T follicular helper cell (primary cell): Measurements from ENCODE around the gene HIP1.
"Not testable (repeated sequence)": the region's sequence is repeated elsewhere in the genome, so short reads cannot be mapped to it uniquely, and the experiment has no call there.

ENCODE experiments used
- DNase-seq: peaks from one replicate; pipeline ENCODE4 v3.0.0-alpha.2; 2020; ENCODE audit warnings: low read depth

Gene HIP1

DNA sequence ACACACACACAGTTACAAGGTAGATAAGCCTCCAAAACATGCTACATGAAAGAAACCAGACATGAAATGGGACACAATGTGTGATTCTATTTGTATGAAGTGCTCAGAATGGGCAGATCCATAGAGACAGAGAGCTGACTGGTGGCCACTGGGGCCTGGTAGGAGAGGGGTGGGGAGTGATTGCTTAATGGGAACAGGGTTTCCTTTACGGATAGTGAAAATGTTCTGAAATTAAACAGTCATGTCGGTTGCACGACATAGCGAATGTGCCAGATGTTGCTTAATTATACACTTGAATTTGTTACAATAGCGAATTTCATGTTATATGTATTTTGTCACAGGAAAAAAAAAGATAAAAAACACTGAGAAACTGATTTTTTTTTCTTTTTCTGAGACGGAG, 124.3 kb downstream of the HIP1 start:
- no peak for DNase-seq

- DNase-seq = no peak
Measured at GRCh38 chr7:75613351-75613750, 125.4 kb downstream of the HIP1 start.

GRCh38 chr7:75611557-75612178, 127.1 kb downstream of the HIP1 start:
- no peak for DNase-seq

GRCh38 chr7:75609416-75609815, 129.3 kb downstream of the HIP1 start:
- not testable (repeated sequence) for DNase-seq

DNA sequence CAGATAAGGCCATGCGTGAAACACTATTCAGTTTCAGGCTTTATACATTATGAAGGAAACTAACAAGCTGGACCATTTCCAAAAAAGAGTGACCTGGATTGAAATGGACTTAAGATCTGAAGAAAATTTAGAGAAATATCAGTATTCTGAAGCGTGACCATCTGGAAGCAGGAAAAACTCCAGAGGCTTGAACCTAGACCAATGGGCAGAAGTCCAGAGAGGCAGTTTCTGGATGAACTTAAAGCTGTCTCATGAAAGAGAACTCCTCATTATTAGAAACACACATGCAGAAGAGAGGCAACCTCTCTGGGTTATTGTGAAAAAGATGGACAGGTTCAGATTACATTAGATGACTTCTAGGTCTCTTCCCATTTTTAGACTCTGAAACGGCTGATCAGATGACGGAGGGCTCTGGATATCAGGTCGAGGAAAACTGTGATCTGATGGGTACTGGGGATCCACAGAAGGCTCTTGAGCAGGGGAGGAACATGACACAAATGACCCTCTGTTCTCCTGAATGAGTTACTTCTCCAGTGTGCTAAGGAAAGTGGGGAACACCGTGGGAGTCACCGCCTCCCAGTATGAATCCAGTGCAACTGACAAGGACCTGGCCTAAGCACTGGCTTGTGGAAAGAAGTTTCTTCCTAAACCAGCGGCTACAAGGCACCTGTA, 130.2 kb downstream of the HIP1 start:
- no peak for DNase-seq

- no peak for DNase-seq
Measured at GRCh38 chr7:75604408-75604807, 134.3 kb downstream of the HIP1 start.

GRCh38 chr7:75602831-75603230, 135.9 kb downstream of the HIP1 start:
- DNase-seq = not testable (repeated sequence)

GRCh38 chr7:75601539-75601938, 137.2 kb downstream of the HIP1 start:
- DNase-seq = no peak

GRCh38 chr7:75600748-75601147, 138.0 kb downstream of the HIP1 start:
- DNase-seq = not testable (repeated sequence)

DNA sequence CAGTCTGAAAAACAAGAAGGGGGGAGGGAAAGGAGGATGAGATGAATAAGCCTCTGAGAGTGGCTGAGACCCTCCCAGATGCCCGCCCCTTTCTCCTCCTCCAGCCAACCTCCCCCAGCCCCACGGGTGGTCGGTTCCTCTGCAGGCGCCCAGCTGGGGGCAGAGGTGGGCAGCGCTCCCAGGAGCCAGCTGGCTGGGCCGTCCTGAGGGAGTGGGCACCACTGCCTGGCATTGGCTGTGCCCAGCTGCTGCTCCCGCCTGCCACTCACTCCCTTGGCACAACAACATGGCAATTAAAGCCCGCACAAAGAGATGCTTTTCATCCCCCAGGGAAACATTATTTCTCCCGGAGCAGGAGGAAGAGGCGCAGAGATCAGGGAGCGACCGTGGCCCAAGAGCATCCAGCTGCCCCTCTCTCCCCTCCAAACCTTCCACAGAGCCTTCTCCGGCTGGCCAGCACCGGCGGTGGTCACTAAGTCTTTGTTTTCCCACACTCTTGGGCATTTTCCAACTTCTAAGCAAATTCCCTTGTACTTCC, 139.4 kb downstream of the HIP1 start:
- DNase-seq = no peak

DNA sequence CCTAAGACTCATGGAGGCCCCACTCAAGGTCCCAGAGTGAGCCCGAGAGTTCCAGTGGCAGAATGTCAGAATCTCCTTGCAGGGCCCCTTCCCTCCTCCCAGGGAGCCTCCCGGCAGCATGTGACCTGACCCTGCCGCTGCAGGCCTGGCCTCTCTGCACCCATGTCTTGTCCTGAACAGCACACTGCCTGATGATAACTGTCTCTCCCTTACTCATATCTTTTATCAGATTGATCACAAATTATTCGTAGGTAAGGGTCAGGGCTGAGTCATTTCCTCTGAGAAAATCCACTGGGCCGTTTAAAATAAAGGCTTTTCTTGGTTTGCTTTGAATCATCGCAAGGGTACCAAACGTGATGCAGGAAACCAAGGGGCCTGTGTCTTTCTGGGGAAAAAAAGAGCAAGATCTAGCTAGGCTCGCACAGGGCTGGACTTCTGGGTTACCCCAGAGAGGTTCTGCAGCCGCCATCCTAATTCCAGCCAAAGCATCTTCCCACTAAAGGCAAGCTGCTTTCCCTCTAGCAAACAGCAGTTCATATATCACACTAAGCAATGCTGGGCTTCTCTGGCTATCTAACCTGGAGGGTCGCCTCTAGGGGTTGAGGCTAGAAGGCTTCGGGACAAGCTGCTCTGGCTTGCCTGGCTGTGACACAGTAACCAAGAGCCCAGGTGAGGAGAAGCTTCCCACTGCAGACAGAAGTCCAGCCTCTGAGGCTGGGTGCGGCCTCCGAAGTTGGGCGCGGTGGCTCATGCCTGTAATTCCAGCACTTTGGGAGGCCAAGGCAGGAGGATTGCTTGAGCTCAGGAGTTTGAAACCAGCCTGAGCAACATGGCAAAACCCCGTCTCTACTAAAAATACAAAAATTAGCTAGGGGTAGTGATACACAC, 141.8 kb downstream of the HIP1 start:
- DNase-seq = no peak

- no peak for DNase-seq
Measured at GRCh38 chr7:75595766-75596165, 143.0 kb downstream of the HIP1 start.

DNA sequence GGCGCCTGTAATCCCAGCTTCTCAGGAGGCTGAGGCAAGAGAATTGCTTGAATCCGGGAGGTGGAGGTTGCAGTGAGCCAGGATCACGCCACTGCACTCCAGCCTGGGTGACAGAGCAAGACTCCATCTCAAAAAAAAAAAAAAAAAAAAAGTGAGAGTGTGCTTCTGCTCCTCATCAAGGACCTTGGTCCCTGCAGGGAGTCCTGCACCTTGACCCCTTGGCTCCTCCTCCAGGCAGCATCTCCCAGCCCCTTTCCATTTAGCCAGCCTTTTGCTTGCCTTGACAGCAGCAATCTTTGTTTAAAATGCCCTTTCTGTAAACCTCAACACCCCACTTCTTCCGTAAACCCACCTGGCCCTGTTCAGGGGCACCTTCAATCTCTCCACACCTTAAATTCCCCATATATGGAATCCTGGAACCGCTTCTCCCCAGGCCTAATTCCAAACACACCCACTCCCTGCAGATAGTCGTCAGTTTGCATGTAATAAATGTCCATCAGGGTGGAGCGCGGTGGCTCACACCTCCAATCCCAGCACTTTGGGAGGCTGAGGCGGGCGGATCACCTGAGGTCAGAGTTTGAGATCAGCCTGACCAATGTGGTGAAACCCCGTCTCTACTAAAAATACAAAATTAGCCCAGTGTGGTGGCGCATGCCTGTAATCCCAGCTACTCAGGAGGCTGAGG, 145.1 kb downstream of the HIP1 start:
- DNase-seq = not testable (repeated sequence)

DNA sequence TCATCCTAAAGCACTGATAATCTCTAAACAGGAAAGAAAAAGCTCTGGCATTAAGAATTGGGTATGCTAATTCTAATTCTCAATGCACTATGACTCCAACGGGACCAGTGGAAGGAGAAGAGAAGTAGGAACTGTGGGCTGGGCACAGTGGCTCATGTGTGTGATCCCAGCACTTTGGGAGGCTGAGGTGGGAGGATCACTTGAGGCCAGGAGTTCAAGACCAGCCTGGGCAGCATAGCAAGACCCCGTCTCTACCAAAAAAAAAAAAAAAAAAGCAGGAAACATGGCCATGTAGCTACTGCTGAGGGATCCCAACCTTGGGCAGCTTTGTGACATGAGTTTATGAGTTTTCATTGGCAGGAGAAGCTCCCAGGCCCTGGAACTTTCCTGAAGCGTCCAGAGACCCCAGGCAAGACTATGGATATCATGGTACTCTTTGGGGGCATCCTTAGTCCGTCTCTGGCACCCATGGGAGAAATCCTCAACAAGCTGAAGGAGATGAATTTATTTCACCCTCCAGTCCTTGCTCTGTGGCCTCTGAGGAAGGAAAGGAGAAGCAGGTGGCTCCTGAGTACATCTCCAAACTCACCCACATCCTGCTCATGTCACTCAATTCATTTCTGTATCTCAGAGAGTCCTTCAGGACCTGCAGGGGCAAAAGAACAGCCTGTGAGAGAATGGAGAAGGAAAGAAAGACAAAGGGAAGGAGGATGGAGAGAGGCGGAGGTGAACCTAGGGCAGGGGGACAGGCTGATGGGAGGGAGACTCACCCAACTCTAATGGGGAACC, 147.1 kb downstream of the HIP1 start:
- DNase-seq = no peak

DNA sequence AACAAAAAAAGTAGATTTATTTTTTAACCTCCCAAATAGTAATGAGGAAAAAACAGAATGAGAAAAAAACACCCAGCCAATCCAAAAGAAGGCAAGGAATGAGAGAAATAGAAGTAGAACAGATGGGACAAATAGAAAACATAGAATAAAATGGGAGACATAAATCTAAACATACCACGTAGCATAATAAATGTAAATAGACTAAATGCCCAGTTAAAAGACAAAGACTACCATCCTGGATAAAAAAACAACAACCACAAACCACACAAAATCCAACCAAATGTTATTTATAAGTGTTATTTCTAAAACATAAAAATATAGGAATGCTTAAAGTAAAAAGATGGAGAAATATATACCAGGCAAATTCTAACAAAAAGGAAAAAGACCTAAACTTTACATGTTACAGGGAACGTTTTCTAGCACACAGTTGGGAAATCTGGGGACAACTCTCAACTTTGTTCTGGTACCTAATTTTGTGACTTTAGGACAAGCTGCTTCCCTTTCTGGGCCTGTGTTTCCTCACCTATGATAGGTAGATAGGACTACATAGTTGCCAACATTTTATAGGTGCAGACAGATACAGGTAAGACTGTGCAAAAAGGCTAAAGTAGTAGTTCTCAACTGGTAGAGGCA, 148.3 kb downstream of the HIP1 start:
- no peak for DNase-seq

DNA sequence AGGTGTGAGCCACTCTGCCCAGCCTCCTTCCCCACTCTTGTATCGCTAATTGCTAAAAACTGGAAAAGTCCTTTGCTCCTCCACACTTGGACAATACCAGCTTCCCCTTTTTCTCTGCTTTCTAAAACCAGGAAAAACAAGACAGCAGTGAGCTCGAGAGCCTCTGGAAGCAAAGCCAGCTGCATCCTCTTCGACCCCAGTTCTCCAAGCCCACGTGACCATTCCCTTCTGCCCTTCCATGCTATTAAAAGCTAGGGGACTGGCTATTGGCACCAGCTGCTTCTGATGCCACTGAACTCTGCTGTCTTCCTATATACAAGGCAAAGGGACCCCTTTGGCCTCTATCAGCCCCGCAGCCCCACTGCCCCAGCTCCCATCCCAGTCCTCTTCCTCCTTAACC, 154.4 kb downstream of the HIP1 start:
- no peak for DNase-seq

DNA sequence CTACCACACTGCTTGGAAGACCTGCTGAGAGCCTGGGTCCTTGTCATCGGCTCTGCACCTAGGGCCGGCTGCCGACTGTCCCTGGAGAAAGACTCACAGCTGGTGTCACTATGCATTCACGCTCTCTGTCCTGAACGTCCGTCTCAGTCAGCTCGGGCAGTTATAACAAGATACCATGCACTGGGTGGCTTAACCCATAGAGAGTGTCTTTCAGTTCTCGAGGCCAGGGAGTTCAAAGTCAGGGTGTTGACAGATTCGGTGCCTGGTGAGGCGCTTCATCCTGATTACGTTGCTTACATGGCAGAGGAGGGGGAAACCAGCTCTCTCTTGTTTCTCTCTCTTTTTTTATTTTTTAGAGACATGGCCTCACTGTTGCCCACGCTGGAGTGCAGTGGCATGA, 155.5 kb downstream of the HIP1 start:
- DNase-seq = no peak

DNA sequence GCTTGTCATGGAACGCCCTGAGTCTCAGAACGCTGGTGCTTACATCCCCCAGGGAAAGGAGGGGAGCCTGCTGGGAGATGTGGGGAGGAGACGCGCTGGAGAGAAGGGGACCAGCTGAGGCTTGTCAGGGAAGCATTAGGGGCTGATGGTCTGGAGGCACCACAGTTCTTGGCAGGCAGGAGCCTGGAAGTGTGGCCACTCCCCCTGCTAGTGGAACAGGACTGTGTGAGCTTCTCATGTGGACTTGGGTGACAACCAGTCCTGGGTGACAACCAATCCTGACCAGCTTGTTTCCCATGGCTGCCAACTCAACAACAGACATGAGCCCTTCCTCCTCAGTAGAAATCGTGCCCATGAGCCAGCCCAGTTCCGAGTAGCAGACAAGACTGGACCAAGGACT, 158.8 kb downstream of the HIP1 start:
- no peak for DNase-seq

GRCh38 chr7:75578081-75578480, 160.7 kb downstream of the HIP1 start:
- no peak for DNase-seq

DNA sequence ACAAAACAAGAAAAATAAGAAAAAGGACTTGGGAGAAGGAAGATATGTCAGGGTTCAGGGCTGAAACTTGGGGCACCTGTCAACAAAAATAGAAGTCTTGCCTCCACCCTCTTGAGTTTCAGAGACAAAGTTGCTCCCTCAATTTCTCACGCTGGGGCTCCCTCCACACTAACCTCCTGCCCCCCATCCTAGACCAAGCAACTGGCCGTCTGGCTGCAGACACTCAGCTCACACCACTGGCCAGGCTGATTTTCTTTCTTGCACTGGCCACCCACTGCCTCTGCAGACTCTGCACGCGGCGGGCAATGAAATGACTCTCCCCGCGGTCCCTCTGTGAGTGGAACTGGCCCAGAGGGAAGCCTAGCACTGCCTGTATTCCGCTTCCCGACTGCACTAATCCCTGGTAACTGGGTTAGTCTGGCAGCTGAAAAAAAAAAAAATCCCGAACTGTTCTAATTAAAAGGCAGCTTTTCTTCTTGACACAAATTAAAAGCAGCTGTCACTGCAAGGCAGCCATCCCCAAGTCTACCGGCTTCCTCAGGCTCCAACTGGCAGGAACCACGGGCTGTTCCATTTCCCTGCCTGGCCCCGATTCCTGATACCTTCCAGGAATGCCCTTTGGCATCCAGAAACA, 163.1 kb downstream of the HIP1 start:
- no peak for DNase-seq
